Ovary (tissue), 3 donors: ENCODE data around the gene ZFP1.

ENCODE experiments used
- CTCF ChIP-seq, 3 donors: fragments of 450-650 bp in 2 of 3; fragments of 200-600 bp in 1 of 3; IDR thresholded peaks; one replicate each; pipeline versions ENCODE4 v1.5.1 to v1.8.0; 2016 to 2022; ENCODE audit warnings: antibody characterized with exemption in 3 of 3, mild to moderate bottlenecking in 1 of 3
- EP300 ChIP-seq: sonication (generic); formaldehyde crosslinking; IDR thresholded peaks from one replicate; pipeline ENCODE4 v1.6.1; 2017; ENCODE audit warnings: antibody characterized with exemption
- POLR2A ChIP-seq: fragments of 450-650 bp; IDR thresholded peaks from one replicate; pipeline ENCODE4 v1.6.1; 2017; ENCODE audit warnings: antibody characterized with exemption, mild to moderate bottlenecking, moderate library complexity
- donor health status: DM: no; HTN: no; CAD: no.

- TF ChIP-seq POLR2A (no peak), CTCF (IDR thresholded peaks at IDR 0.05) (no peak), EP300 (no peak)
Measured at GRCh38 chr16:75207831-75208230, 59.5 kb downstream of the ZFP1 start.
